GM12873 (cell line): ENCODE data around the gene KRTAP2-3.
"Not testable (repeated sequence)": the region's sequence is repeated elsewhere in the genome, so short reads cannot be mapped to it uniquely, and the experiment has no call there.

Experiments used
- TF ChIP-seq, protein P1 (sequence below): IDR thresholded peaks from 2 replicates; pipeline ENCODE4 v1.5.1; 2012; ENCODE audit warnings: low read depth, mild to moderate bottlenecking, moderate library complexity, low read length, control low read depth; ENCODE audit not compliant: insufficient read depth; ENCODE audit errors: missing control alignments

The KRTAP2-3 gene

DNA sequence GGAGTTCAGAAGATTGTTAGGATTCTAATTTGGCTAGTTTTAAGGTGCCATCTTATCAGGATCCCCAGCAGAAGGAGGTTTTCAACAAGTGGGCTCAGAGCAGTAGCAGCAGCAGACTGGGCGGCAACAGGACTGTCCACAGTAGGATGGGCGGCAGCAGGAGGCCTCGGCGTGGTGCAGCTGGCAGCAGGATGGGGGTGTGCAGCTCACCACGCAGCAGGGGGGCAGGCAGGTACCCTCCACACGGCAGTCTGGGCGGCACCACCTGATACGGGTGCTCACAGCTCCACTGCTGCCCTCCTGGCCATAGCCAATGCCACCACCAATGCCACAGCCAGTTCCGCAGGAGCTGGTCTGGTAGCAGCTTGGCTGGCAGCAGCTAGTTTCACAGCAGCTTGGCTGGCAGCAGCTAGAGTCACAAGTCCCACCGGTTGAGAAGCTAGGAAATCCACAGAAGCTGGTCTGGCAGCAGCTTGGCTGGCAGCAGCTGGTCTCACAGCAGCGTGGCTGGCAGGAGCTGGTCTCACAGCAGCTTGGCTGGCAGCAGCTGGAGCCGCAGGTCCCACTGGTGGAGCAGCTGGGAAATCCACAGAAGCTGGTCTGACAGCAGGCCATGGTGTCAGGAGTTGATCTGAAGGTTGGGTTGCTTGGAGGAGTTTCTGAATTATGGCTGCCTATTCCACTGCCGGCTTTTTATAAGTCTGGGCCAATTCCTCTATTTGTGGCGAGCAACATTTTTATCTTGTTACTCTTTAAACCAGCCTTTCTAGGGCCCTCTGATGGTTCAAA is 18.9 kb downstream of the KRTAP2-3 start, which contains the start of gene KRTAP1-1:
Gene KRTAP1-1, minus strand, starts transcription at position 668 of the 789 bp plus-strand sequence. Its CDS starts 53 bp downstream, at position 615.
- TF ChIP-seq, protein P1, sequence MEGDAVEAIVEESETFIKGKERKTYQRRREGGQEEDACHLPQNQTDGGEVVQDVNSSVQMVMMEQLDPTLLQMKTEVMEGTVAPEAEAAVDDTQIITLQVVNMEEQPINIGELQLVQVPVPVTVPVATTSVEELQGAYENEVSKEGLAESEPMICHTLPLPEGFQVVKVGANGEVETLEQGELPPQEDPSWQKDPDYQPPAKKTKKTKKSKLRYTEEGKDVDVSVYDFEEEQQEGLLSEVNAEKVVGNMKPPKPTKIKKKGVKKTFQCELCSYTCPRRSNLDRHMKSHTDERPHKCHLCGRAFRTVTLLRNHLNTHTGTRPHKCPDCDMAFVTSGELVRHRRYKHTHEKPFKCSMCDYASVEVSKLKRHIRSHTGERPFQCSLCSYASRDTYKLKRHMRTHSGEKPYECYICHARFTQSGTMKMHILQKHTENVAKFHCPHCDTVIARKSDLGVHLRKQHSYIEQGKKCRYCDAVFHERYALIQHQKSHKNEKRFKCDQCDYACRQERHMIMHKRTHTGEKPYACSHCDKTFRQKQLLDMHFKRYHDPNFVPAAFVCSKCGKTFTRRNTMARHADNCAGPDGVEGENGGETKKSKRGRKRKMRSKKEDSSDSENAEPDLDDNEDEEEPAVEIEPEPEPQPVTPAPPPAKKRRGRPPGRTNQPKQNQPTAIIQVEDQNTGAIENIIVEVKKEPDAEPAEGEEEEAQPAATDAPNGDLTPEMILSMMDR = not testable (repeated sequence)

DNA sequence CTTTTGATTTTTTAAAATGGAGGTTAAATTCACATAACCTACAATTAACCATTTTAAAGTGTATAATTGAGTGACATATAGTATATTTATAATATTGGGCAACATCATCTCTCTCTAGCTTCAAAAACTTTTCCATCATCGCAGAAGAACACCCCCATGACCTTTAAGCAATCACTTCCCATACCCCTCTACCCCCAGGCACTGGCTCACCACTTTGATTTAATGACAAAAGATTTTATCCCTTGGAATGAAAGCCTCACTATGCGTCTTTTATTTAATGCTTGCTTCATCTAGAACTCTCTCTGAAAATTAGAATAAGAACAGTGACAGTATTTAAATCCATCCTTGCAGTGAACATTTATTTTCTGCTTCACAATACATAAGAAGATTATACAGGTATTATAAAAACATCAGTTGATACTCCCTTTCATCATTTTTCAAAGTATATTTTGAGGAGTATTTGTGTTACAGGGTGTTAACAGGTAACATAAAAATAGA is 22.0 kb downstream of the KRTAP2-3 start:
- TF ChIP-seq, protein P1 = no peak

DNA sequence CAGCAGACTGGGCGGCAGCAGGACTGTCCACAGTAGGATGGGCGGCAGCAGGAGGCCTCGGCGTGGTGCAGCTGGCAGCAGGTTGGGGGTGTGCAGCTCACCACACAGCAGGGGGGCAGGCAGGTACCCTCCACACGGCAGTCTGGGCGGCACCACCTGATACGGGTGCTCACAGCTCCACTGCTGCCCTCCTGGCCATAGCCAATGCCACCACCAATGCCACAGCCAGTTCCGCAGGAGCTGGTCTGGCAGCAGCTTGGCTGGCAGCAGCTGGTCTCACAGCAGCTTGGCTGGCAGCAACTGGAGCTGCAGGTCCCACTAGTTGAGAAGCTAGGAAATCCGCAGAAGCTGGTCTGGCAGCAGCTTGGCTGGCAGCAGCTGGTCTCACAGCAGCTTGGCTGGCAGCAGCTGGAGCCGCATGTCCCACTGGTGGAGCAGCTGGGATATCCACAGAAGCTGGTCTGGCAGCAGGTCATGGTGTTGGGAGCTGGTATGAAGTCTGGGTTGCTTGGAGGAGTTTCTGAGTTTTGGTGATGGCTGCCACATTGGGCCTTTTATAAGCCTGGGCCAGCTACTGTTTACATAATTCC is 25.5 kb downstream of the KRTAP2-3 start, which contains the start of gene KRTAP1-3:
Gene KRTAP1-3, minus strand, starts transcription at position 529 of the 590 bp plus-strand sequence. Its CDS starts 53 bp downstream, at position 476.
- TF ChIP-seq, protein P1 = not testable (repeated sequence)

DNA sequence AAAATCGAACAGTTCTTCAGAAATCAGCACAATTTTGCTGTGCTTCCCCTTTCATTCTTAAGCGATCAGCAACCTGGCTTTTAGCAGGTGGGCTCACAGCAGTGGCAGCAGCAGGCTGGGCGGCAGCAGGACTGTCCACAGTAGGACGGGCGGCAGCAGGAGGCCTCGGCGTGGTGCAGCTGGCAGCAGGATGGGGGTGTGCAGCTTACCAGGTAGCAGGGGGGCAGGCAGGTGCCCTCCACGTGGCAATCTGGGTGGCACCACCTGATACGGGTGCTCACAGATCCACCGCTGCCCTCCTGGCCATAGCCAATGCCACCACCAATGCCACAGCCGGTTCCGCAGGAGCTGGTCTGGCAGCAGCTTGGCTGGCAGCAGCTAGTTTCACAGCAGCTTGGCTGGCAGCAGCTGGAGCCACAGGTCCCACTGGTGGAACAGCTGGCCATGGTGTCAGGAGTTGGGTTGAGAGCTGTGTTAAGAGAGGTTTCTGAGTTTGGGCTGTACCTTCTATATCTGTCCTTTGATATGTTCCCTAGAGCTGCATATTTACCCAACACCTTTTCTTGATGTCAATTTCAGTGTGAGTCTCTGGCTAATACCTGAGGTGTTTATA is 30.2 kb downstream of the KRTAP2-3 start, which contains the start of gene KRTAP1-4:
Gene KRTAP1-4, minus strand, starts transcription at position 563 of the 613 bp plus-strand sequence. Its CDS starts 117 bp downstream, at position 446.
- TF ChIP-seq, protein P1 = no peak

DNA sequence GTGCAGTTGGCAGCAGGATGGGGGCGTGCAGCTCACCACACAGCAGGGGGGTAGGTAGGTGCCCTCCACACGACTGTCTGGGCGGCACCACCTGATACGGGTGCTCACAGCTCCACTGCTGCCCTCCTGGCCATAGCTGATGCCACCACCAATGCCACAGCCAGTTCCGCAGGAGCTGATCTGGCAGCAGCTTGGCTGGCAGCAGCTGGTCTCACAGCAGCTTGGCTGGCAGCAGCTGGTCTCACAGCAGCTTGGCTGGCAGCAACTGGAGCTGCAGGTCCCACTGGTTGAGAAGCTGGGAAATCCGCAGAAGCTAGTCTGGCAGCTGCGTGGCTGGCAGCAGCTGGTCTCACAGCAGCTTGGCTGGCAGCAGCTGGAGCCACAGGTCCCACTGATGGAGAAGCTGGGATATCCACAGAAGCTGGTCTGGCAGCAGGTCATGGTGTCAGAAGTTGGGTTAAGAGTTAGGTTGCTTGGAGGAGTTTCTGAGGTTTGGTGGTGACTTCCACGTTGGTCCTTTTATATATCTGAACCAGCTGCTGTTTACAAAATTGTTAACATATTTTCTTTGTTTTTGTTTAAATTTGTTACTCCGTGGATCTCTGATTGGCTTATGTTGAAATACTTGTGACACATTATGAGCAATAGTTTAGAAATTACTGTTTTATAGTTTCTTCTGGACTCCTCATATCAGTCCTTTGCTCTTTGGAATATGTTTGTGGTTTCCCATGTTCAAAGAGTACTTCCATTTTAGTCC is 33.0 kb downstream of the KRTAP2-3 start, which contains the start of gene KRTAP1-5:
Gene KRTAP1-5, minus strand, starts transcription at position 494 of the 757 bp plus-strand sequence. Its CDS starts 53 bp downstream, at position 441.
- TF ChIP-seq, protein P1 = no peak

DNA sequence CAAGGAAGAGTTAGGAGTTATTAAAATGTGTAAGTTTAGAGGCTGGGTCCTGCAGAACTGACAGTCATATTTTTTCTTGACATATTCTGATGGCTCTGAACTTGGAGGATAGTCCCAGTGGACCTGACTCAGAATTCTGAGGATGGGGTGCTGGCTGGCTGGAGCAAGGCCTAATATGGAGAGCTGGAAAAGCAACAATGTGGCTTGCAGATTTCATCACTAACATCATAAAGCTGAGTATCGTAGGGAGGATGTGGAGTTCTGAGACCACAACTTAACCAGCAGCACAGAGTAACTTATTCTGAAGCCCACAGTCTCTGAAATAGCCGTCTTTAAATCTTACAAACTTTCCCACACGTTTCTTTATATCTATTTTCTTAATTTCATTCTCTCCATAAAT is 35.2 kb downstream of the KRTAP2-3 start:
- TF ChIP-seq, protein P1 = no peak
